GM06990 (cell line): ENCODE measurements around the gene KLHL22.
A peak's percentile ranks its signal among the peaks of the same experiment; 100 is the strongest.

Experiments
- DNase-seq: peaks from one replicate; pipeline ENCODE4 v3.0.0-alpha.2; 2011; ENCODE audit not compliant: insufficient read length; ENCODE audit errors: extremely low read depth
- H3K27me3 ChIP-seq: replicated peaks from 2 replicates; pipeline ENCODE4 v1.6.0; 2011; ENCODE audit warnings: low read length; ENCODE audit not compliant: control insufficient read depth, insufficient read depth
- H3K36me3 ChIP-seq: 2 replicates; pipeline ENCODE4 v1.5.1; 2011; ENCODE audit warnings: low read length; ENCODE audit not compliant: control insufficient read depth, insufficient read depth
- H3K4me3 ChIP-seq: replicated peaks from 2 replicates; pipeline ENCODE4 v1.5.1; 2011; ENCODE audit warnings: low read depth, mild to moderate bottlenecking, control low read depth, low read length
- TF ChIP-seq, protein P1 (sequence below): IDR thresholded peaks from 2 replicates; pipeline ENCODE4 v1.5.1; 2011; ENCODE audit warnings: low read length, control low read depth, mild to moderate bottlenecking, inconsistent platforms; ENCODE audit not compliant: insufficient read depth, poor library complexity, severe bottlenecking

Gene KLHL22

DNA sequence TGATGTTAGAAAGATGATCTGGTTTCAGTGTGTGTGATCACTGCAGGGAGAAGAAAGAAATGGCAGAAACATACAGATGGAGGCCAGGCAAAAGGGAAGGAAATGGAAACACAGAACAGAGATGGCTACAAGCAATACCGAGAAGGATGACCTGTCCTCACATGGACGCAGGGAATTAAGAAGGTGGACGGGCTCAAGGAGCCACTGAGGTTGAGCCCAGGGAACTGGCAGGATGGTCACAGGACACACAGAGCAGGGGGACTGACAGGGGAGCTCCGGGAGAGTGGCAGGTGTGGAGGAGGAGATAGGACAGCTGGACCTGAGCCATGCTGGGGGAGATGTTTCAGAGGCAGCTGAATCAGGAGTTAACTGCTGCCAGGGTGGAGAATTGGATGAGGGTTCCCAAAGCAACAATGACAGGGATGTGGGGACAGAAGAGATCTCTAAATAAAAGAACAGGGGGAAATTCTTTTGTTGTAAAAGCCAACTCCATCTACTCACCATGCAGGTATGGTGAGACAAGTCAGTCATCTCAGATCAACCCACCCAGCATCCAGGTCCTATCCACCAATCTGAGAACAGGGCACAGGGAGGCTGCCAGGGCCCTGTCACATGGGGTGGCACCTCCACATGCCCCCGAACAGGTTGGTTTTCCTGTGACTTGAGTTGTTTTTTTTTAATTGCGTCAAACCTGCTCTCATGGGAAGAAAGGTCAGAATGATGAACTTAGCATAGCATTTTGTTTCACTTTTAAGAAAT is 26.3 kb downstream of the KLHL22 start:
- Histone ChIP-seq H3K36me3 (peaks cover 7% of the 10 kb centered on the region; the same call in 1 of the 2 replicates), H3K27me3 (no peaks in the 10 kb centered on the region), H3K4me3 (no peak overlapping the region)
- DNase-seq, result no peak
- TF ChIP-seq, protein P1, sequence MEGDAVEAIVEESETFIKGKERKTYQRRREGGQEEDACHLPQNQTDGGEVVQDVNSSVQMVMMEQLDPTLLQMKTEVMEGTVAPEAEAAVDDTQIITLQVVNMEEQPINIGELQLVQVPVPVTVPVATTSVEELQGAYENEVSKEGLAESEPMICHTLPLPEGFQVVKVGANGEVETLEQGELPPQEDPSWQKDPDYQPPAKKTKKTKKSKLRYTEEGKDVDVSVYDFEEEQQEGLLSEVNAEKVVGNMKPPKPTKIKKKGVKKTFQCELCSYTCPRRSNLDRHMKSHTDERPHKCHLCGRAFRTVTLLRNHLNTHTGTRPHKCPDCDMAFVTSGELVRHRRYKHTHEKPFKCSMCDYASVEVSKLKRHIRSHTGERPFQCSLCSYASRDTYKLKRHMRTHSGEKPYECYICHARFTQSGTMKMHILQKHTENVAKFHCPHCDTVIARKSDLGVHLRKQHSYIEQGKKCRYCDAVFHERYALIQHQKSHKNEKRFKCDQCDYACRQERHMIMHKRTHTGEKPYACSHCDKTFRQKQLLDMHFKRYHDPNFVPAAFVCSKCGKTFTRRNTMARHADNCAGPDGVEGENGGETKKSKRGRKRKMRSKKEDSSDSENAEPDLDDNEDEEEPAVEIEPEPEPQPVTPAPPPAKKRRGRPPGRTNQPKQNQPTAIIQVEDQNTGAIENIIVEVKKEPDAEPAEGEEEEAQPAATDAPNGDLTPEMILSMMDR, result no peak

DNA sequence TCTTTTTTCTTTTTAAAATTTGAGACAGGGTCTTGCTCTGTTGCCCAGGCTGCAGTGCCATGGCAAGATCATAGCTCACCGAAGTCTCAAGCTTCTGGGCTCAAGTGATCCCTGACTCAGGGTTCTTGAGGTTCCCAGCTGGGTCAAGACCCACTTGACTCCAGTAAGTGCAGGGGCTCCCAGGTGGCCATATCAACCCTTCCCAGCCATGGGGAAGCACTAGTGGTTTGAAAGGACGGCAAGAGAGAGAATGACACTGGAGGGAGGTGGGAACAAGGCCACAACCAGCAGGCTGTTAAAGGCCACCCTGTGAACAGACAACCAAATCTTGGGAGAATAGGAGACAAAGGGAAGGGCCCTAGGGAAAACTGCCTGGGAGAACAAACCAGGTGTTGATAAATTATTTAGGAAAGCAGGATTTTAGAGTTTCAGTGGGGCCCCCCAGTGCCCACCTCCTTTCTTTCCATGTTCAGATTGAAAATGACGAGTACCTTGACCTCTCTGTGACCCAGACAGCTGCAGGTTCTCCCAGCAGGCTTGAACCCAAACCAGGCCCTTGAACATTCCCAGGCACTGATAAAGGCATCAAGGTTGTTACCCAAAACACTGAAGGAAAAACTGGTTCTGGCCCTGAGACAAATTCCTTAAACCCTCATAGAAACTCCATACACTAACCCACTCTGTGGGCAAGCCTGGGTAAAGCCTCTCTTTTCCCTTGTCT is 28.8 kb downstream of the KLHL22 start:
- Histone ChIP-seq H3K36me3 (peaks cover 7% of the 10 kb centered on the region; the same call in 1 of the 2 replicates), H3K27me3 (no peaks in the 10 kb centered on the region), H3K4me3 (no peak overlapping the region)
- TF ChIP-seq, protein P1, result no peak
- no peak for DNase-seq

DNA sequence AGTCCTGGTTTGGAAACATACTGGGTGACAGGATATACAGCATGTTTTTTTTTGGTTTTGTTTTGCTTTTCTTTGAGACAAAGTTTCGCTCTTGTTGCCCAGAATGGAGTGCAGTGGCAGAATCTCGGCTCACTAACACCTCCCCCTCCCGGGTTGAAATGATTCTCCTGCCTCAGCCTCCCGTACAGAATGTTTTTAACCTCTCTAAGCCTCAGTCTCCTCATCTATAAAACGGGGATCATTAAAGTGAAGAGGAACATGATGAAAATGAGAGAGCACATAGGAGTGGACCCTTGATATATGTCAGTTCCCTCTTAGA is 29.9 kb downstream of the KLHL22 start:
- DNase-seq, result no peak
- H3K36me3 ChIP-seq, result no peaks in the 10 kb centered on the region; the same call in 1 of the 2 replicates
- H3K4me3 ChIP-seq, result no peak overlapping the region
- no peaks in the 10 kb centered on the region for H3K27me3 ChIP-seq
- TF ChIP-seq, protein P1, result no peak

DNA sequence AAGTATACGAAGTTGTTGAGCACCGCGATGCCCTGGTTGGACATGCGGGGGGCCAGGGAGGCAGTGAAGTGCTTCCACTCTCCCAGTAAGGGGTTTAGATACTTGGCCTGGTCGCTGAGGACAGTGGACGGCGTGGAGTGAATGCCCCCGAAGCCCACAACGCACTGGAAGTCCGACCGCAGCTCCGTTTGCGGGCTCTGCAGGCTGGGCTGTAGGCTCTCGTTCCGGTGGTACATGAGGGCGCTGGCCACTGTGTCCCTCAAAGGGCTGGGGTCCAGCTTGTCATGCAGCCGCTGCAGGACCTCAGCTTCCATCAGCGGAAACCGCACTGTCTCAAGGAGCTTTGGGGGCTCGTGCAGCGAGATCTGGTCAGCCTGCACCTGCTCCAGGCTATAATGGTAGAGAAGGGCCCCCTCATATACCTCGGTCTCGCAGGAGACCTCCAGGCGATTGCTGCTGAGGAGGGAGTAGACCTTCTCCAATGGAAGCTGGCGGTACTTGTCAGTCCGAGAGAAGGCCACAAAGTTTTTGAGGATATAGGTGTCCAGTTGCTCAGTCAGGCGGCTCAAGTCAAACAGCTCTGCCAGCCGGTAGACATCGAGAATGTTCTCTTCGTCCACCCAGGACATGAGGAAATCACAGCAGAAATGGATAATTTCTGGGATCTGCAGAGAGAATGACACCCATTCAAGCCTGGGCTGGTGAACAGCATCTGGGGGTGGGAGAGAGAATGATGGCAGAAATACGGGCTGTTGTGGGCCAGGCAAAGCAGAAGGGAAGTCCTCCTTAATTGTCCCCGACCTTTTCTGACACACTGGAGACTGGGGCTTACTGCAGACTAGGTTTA is 30.5 kb downstream of the KLHL22 start:
- Histone ChIP-seq H3K27me3 (no peaks in the 10 kb centered on the region), H3K36me3 (no peaks in the 10 kb centered on the region; the same call in 1 of the 2 replicates), H3K4me3 (no peak overlapping the region)
- TF ChIP-seq, protein P1, result no peak
- no peak for DNase-seq

- TF ChIP-seq, protein P1, result no peak
Observed at GRCh38 chr22:20464096-20464614, 31.4 kb downstream of the KLHL22 start.

More at GRCh38 chr22:20464096-20464614, 31.4 kb downstream of the KLHL22 start:
- H3K4me3 ChIP-seq, result no peak overlapping the region
- H3K36me3 ChIP-seq, result no peaks in the 10 kb centered on the region; the same call in 1 of the 2 replicates
- H3K27me3 ChIP-seq, result no peaks in the 10 kb centered on the region
- peak; percentile 40 for DNase-seq
